Activated CD4-positive, alpha-beta T cell treated with anti-CD3 and anti-CD28 coated beads for 36 hours (primary cell): ENCODE measurements around the gene TTC17. TPM values are rescaled to one million over a fixed set of nuclear protein-coding genes. Genes with fewer than 3 reads are reported as not detected.

ENCODE experiments used
- ATAC-seq: fragments of 200-7000 bp; cut with Tn5 transposase; one replicate; pipeline ENCODE4 v1.10.0; 2021; ENCODE audit warnings: mild to moderate bottlenecking, moderate library complexity
- CTCF ChIA-PET: fragments of 350-600 bp; sonication (Branson Sonifier 250); formaldehyde crosslinking; loops from one replicate; lab custom pipeline; 2021; ENCODE audit warnings: antibody characterized with exemption; lab: Charles Lee
- POLR2A ChIA-PET: fragments of 350-600 bp; sonication (Branson Sonifier 250); formaldehyde crosslinking; loops from one replicate; lab custom pipeline; 2021; ENCODE audit warnings: antibody characterized with exemption, inconsistent platforms; lab: Charles Lee
- DNase-seq: peaks from one replicate; pipeline ENCODE4 v3.0.0-alpha.2; 2020
- H3K27ac Mint-ChIP-seq: one replicate; pipeline ENCODE4 v1.8.0; 2021; ENCODE audit warnings: mixed read lengths
- H3K27me3 Mint-ChIP-seq: one replicate; pipeline ENCODE4 v1.8.0; 2021; ENCODE audit warnings: mixed read lengths
- H3K36me3 Mint-ChIP-seq: one replicate; pipeline ENCODE4 v1.8.0; 2021; ENCODE audit warnings: low read depth, mixed read lengths
- H3K4me1 Mint-ChIP-seq: one replicate; pipeline ENCODE4 v1.8.0; 2021; ENCODE audit warnings: mixed read lengths
- H3K4me3 Mint-ChIP-seq: one replicate; pipeline ENCODE4 v1.8.0; 2021; ENCODE audit warnings: mild to moderate bottlenecking, moderate library complexity, mixed read lengths
- H3K9me3 Mint-ChIP-seq: one replicate; pipeline ENCODE4 v1.8.0; 2021; ENCODE audit warnings: low read depth, mixed read lengths
- intact Hi-C, 2 experiments: fragments of 100-400 bp; cut with DNase I in 1 of 2; cut with micrococcal nuclease in 1 of 2; formaldehyde crosslinking; loops; one replicate each; pipeline versions ENCODE4 v1.14.2 to v1.15.1; 2022 to 2024; cut with DNase I, micrococcal nuclease
- total RNA-seq, 2 experiments: library from RNA; stranded (reverse); gene quantifications; one replicate each; pipeline ENCODE4 v1.2.3, GENCODE V29; 2021

TTC17 gene
- total RNA-seq, 2 experiments from 2014 or later = 50.0 to 57.9 TPM

- no peaks in the 10 kb centered on the region for H3K27me3 Mint-ChIP-seq
- ATAC-seq (no peak), DNase-seq (no peak)
- H3K4me3 Mint-ChIP-seq = no peak overlapping the region
- CTCF ChIA-PET = interaction anchor here (0.9 to 1.4 kb wide), 5 partner anchors 22 to 45 kb away, joined by 3 to 6 read pairs (median 3); partner anchors contain the start of gene API5
- intact Hi-C loops = no loop called here
- POLR2A ChIA-PET = interaction anchor here (1.7 kb wide), 1 partner anchor 44 kb away, joined by 5 read pairs; the partner anchor contains the start of gene API5
- H3K27ac Mint-ChIP-seq = no peak overlapping the region
- peaks cover 25% of the 10 kb centered on the region for H3K4me1 Mint-ChIP-seq
- no peaks in the 10 kb centered on the region for H3K9me3 Mint-ChIP-seq
- H3K36me3 Mint-ChIP-seq = peaks cover 9% of the 10 kb centered on the region
Observed at GRCh38 chr11:43356336-43356735, 2.4 kb upstream of the TTC17 start.

GRCh38 chr11:43358279-43358800 lies 380 bp upstream of the TTC17 start:
- Mint-ChIP-seq H3K27me3 (no peaks in the 10 kb centered on the region), H3K9me3 (no peaks in the 10 kb centered on the region), H3K4me1 (peaks cover 40% of the 10 kb centered on the region), H3K27ac (peak overlapping the region; percentile 99), H3K36me3 (peaks cover 11% of the 10 kb centered on the region), H3K4me3 (peak overlapping the region; percentile 98)
- DNase-seq = no peak
- POLR2A ChIA-PET = interaction anchor here (1.5 to 1.8 kb wide), 4 partner anchors 9 to 322 kb away, joined by 6 to 15 read pairs (median 8); partner anchors contain the start of genes API5 and HSD17B12
- no peak for ATAC-seq
- intact Hi-C loops = loop anchor here (1.0 to 2.0 kb wide), 4 partner anchors 19 to 708 kb away; partner anchors contain the start of genes HSD17B12 (in 2 of the 2) and ACCS (in 1 of the 2)
- CTCF ChIA-PET = interaction anchor here (0.7 to 2.5 kb wide), 7 partner anchors 17 to 61 kb away, joined by 3 to 20 read pairs (median 3); partner anchors contain the start of gene API5

DNA sequence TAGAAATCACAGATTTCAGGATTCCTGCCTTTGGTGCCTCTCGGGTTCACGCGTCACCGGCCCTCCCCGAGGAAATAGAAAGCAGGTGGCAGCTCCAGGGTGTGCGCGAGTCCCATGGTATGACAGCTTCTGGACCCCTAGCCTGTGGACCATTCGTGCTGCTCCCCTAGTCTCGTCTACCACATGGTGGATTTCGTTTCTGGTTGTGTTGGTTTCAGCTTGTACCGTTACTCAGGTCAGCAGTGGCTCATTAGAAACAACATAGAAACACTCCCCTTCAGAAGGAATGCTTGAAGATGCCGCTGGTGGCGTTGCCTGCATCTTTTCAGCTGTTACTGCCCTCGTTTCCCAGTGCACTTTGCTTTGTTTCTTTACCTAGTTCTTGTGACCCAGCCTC lies 700 bp downstream of the TTC17 start:
- Mint-ChIP-seq H3K36me3 (peaks cover 15% of the 10 kb centered on the region), H3K27ac (peak overlapping the region; percentile 93), H3K4me1 (peaks cover 45% of the 10 kb centered on the region), H3K4me3 (peak overlapping the region; percentile 98), H3K27me3 (no peaks in the 10 kb centered on the region), H3K9me3 (no peaks in the 10 kb centered on the region)
- peak; percentile 34 for ATAC-seq
- POLR2A ChIA-PET = interaction anchor here (1.1 to 1.8 kb wide), 5 partner anchors 8 to 321 kb away, joined by 3 to 15 read pairs (median 6); partner anchors contain the start of genes API5 and HSD17B12
- intact Hi-C loops = loop anchor here in 1 of 2 experiments (2.0 kb wide), 1 partner anchor 707 kb away; the partner anchor contains the start of gene ACCS
- CTCF ChIA-PET = interaction anchor here (1.4 to 2.5 kb wide), 4 partner anchors 21 to 60 kb away, joined by 3 to 20 read pairs (median 4); partner anchors contain the start of gene API5
- peak; percentile 65 for DNase-seq

GRCh38 chr11:43360361-43361032 lies 1.8 kb downstream of the TTC17 start:
- intact Hi-C loops = no loop called here
- ChIA-PET CTCF (interaction anchor here (0.6 to 1.2 kb wide), 3 partner anchors 49 to 521 kb away, joined by 3 to 5 read pairs (median 3); partner anchors contain the start of gene API5), POLR2A (interaction anchor here (1.1 kb wide), 1 partner anchor 19 kb away, joined by 3 read pairs; no protein-coding TSS in a partner anchor)
- H3K36me3 Mint-ChIP-seq = peaks cover 17% of the 10 kb centered on the region
- H3K27me3 Mint-ChIP-seq = no peaks in the 10 kb centered on the region
- peaks cover 46% of the 10 kb centered on the region for H3K4me1 Mint-ChIP-seq
- H3K27ac Mint-ChIP-seq = peak overlapping the region; percentile 93
- H3K9me3 Mint-ChIP-seq = no peaks in the 10 kb centered on the region
- DNase-seq = no peak
- ATAC-seq = no peak
- peak overlapping the region; percentile 98 for H3K4me3 Mint-ChIP-seq

- CTCF ChIA-PET = no interaction called here
- Mint-ChIP-seq H3K27me3 (no peaks in the 10 kb centered on the region), H3K9me3 (no peaks in the 10 kb centered on the region), H3K4me1 (peaks cover 58% of the 10 kb centered on the region), H3K4me3 (no peak overlapping the region), H3K27ac (no peak overlapping the region), H3K36me3 (peaks cover 31% of the 10 kb centered on the region)
- intact Hi-C loops = no loop called here
- DNase-seq (no peak), ATAC-seq (no peak)
- POLR2A ChIA-PET = interaction anchor here (1.1 kb wide), 1 partner anchor 55 kb away, joined by 3 read pairs; the partner anchor contains the start of gene API5
Observed at GRCh38 chr11:43366677-43367076, 8.0 kb downstream of the TTC17 start.

DNA sequence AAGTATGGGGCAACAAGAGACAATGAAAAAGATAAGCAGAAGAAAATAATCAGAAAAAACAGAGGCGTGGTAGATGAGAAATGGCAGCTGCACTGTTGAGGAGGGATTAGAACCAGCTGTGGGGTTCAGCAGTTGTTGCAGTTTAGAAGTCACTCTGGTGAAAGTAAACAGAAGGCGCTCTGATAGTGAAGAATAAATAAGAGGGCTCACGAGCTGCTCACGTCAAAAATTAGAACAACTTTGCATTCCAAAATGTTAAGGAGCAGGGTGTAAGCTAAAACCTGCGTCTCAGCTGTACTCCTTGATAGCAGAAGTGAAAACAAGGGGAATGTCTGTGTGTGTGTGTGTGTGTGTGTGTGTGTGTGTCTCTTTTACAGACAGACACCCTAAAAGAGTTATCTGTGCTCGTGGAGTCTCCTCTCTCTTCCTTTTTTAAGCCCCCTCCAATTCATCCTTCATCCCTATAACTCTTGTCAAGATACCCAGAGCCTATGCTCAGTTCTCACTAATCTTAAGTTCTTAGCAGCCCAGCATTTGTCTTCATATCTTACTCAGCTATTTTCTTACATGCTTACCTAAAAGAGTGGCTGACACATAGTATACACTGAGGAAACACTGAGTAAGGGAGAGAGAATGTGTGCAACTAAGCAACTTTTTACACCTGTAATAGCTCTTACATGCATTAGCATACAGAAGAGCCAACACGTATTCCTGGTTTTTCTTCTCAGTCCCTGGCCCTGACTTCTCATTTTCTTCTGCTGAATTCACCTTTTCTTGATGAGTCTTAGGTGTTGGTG lies 8.9 kb downstream of the TTC17 start:
- POLR2A ChIA-PET = interaction anchor here (1.1 to 1.3 kb wide), 2 partner anchors 9 to 55 kb away, joined by 3 to 6 read pairs; partner anchors contain the start of genes API5 and TTC17
- Mint-ChIP-seq H3K36me3 (peaks cover 28% of the 10 kb centered on the region), H3K27me3 (no peaks in the 10 kb centered on the region), H3K27ac (no peak overlapping the region), H3K4me3 (no peak overlapping the region), H3K9me3 (no peaks in the 10 kb centered on the region), H3K4me1 (peaks cover 52% of the 10 kb centered on the region)
- peak; percentile 51 for ATAC-seq
- DNase-seq = no peak
- CTCF ChIA-PET = interaction anchor here (0.7 kb wide), 1 partner anchor 17 kb away, joined by 4 read pairs; no protein-coding TSS in a partner anchor
- intact Hi-C loops = no loop called here

- no peaks in the 10 kb centered on the region for H3K9me3 Mint-ChIP-seq
- CTCF ChIA-PET = no interaction called here
- ATAC-seq = no peak
- no peaks in the 10 kb centered on the region for H3K27me3 Mint-ChIP-seq
- DNase-seq = no peak
- intact Hi-C loops = no loop called here
- no peak overlapping the region for H3K27ac Mint-ChIP-seq
- H3K4me1 Mint-ChIP-seq = peaks cover 17% of the 10 kb centered on the region
- no peak overlapping the region for H3K4me3 Mint-ChIP-seq
- peaks cover 27% of the 10 kb centered on the region for H3K36me3 Mint-ChIP-seq
- POLR2A ChIA-PET = no interaction called here
Observed at GRCh38 chr11:43376065-43376464, 17.3 kb downstream of the TTC17 start.

- CTCF ChIA-PET = no interaction called here
- Mint-ChIP-seq H3K27me3 (no peaks in the 10 kb centered on the region), H3K9me3 (no peaks in the 10 kb centered on the region), H3K36me3 (peaks cover 28% of the 10 kb centered on the region), H3K4me1 (peaks cover 15% of the 10 kb centered on the region), H3K4me3 (no peak overlapping the region), H3K27ac (no peak overlapping the region)
- DNase-seq (no peak), ATAC-seq (peak; percentile 63)
- intact Hi-C loops = no loop called here
- POLR2A ChIA-PET = no interaction called here
Observed at GRCh38 chr11:43376594-43376993, 17.9 kb downstream of the TTC17 start.

DNA sequence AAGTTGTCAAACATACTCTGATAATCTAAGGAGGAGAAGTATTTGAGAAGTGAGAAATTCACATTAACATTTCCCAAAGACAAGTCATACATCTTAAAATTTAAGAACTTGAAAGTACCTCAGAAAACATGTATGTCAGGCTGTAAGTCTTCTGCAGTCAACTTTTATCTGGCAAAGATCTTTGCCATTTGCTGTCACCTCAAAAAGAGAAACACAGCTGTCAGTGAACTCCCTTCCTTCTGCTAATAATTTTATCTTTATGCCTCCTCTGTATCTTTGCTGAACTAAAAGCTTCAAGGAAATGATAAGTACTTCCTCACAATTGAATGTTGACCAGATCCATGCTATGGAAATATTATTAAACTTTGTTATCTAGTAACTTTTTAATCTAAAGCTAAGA lies 18.7 kb downstream of the TTC17 start:
- ATAC-seq (no peak), DNase-seq (no peak)
- Mint-ChIP-seq H3K27me3 (no peaks in the 10 kb centered on the region), H3K4me1 (peaks cover 15% of the 10 kb centered on the region), H3K9me3 (no peaks in the 10 kb centered on the region), H3K27ac (no peak overlapping the region), H3K4me3 (no peak overlapping the region), H3K36me3 (peaks cover 31% of the 10 kb centered on the region)
- ChIA-PET POLR2A (no interaction called here), CTCF (interaction anchor here (1.2 kb wide), 1 partner anchor 9 kb away, joined by 4 read pairs; no protein-coding TSS in a partner anchor)
- intact Hi-C loops = no loop called here

DNA sequence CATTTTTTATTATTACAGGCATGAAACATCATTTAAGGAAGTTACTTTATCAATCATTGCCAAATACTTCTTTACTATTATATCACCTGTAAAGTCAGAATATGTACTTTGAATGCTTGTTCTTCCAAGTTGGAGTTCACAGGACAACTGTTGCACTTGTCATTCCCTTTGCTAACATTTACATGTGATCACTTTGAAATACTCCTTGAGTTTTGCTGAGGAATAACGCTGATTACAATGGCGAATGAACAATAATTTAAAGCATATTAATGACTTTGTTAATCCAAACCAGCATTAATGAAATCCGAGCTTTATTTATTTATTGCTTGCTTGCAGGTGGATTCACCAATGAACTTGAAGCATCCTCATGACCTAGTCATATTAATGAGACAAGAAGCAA lies 20.2 kb downstream of the TTC17 start:
- no peaks in the 10 kb centered on the region for H3K27me3 Mint-ChIP-seq

More for the DNA sequence above, 20.2 kb downstream of the TTC17 start:
- no peak overlapping the region for H3K27ac Mint-ChIP-seq
- no peak for ATAC-seq
- intact Hi-C loops = no loop called here
- POLR2A ChIA-PET = no interaction called here
- CTCF ChIA-PET = interaction anchor here (1.1 to 1.4 kb wide), 2 partner anchors 17 to 42 kb away, joined by 3 to 4 read pairs; no protein-coding TSS in a partner anchor
- no peak for DNase-seq
- no peak overlapping the region for H3K4me3 Mint-ChIP-seq
- no peaks in the 10 kb centered on the region for H3K9me3 Mint-ChIP-seq
- peaks cover 29% of the 10 kb centered on the region for H3K36me3 Mint-ChIP-seq
- H3K4me1 Mint-ChIP-seq = peaks cover 15% of the 10 kb centered on the region
